ENCODE measurements around the gene NHLH1.

- no peak for TF ChIP-seq CTCF (IDR thresholded peaks at IDR 0.05; ENCODE audit: low read length)
- no peak for TF ChIP-seq EZH2 (optimal IDR thresholded peaks at IDR 0.05; ENCODE audit: low read depth, low read length)
- no peak for TF ChIP-seq EZH2phosphoT487 (IDR thresholded peaks at IDR 0.05; ENCODE audit: low read length)
Measured at GRCh38 chr1:160326418-160326817, 40.5 kb upstream of the NHLH1 start.
